Adrenal gland (tissue), 12 donors: Measurements from ENCODE around the gene ADAT3. TPM values are rescaled to one million over a fixed set of nuclear protein-coding genes. Genes with fewer than 3 reads are reported as not detected.

Source experiments
- DNase-seq, 7 donors: peaks; one replicate each; pipeline ENCODE4 v3.0.0-alpha.2; 2019 to 2020
- H3K27ac ChIP-seq, 5 donors: fragments of 200-600 bp; sonication (generic) in 4 of 5; 1 replicate in 3 of 5; 2 replicates in 2 of 5; pipeline versions ENCODE4 v1.5.1 to v1.8.0; 2016 to 2020; ENCODE audit warnings: mild to moderate bottlenecking in 1 of 5
- H3K27me3 ChIP-seq: fragments of 200-600 bp; 2 replicates; pipeline ENCODE4 v1.8.0; 2021
- H3K36me3 ChIP-seq, 2 donors: fragments of 200-600 bp; replicated peaks in 1 of 2; 1 replicate in 1 of 2; 2 replicates in 1 of 2; pipeline versions ENCODE4 v1.5.1 to v1.8.0; 2018 to 2022
- H3K4me1 ChIP-seq, 2 donors: fragments of 200-600 bp; replicated peaks in 1 of 2; 1 replicate in 1 of 2; 2 replicates in 1 of 2; pipeline versions ENCODE4 v1.5.1 to v1.8.0; 2018 to 2021
- H3K4me3 ChIP-seq, 4 donors: fragments of 200-600 bp; sonication (generic) in 3 of 4; one replicate each; pipeline ENCODE4 v1.5.1; 2016 to 2018
- H3K9me3 ChIP-seq, 3 donors: fragments of 200-600 bp; sonication (generic) in 1 of 3; replicated peaks in 1 of 3; 1 replicate in 2 of 3; 2 replicates in 1 of 3; pipeline versions ENCODE4 v1.5.1 to v1.8.0; 2016 to 2021
- CTCF ChIP-seq, 6 experiments: fragments of 450-650 bp in 4 of 6; fragments of 200-600 bp in 2 of 6; sonication (generic) in 1 of 6; IDR thresholded peaks; 1 replicate in 5 of 6; 2 replicates in 1 of 6; pipeline versions ENCODE4 v1.5.1 to v1.8.0; 2016 to 2021; ENCODE audit warnings: antibody characterized with exemption in 6 of 6, mild to moderate bottlenecking in 2 of 6, moderate library complexity in 1 of 6
- POLR2A ChIP-seq, 2 donors: fragments of 450-650 bp; IDR thresholded peaks; one replicate each; pipeline ENCODE4 v1.6.1; 2017; ENCODE audit warnings: antibody characterized with exemption in 2 of 2, mild to moderate bottlenecking in 2 of 2, moderate library complexity in 1 of 2
- WGBS, 4 donors: extraction: QIAGEN DNeasy Blood & Tissue Kit in 2 of 4; methylation state at CpG; one replicate each; pipeline versions ENCODE4 v1.1.5 to v1.1.7; 2013 to 2017; 5-methylcytosine and 5-hydroxymethylcytosine counted together
- intact Hi-C, 2 donors: fragments of 100-400 bp; cut with DNase I; formaldehyde crosslinking; loops; one replicate each; pipeline versions ENCODE4 v1.14.1 to v1.15.0; 2022 to 2023
- polyA plus RNA-seq, 3 donors: library from polyadenylated mRNA; stranded (reverse); fragments of 200-250 nt in 2 of 3; fragments of 350-450 nt in 1 of 3; fragmentation: Illumina TruSeq in 1 of 3; extraction: RNeasy Lipid Tissue Mini Kit (QIAGEN cat#74804) in 1 of 3; gene quantifications; one replicate each; pipeline ENCODE4 v1.2.3, GENCODE V29; 2013 to 2014
- total RNA-seq, 9 donors: library from RNA; depleted of rRNA in 4 of 9; stranded (reverse); fragments of >200 nt in 4 of 9; fragments of 120-200 nt in 1 of 9; fragmentation: NEBNext Ultra II Directional in 1 of 9; extraction: Animal tissue kit (Norgen Biotek cat#: 25700) in 1 of 9; gene quantifications; one replicate each; pipeline versions ENCODE4 v1.1.0 to v1.2.4, GENCODE V29; 2013 to 2023
- donor health status: healthy with polysubstance abuse.
- donor health status: Bipolar disorder and iron deficiency.
- donor health status: DM: yes; HTN: yes; CAD: no.
- donor health status: DM: no; HTN: no; CAD: no.
- donor health status: DM: no; HTN: no; CAD: no.
- donor health status: DM: yes; HTN: yes; CAD: no.

The ADAT3 gene
- total and polyA plus RNA-seq, 12 donors: 1.7 to 29.6 (median 8.3) TPM; not detected in 1

GRCh38 chr19:1913781-1914577 is 8.8 kb downstream of the ADAT3 start:
- no peak overlapping the region for H3K27ac ChIP-seq
- WGBS, 4 donors: 88 to 93% (median 89%) methylated on average over 6 to 23 of the region's 23 CpGs
- peaks cover 0 to 6% of the 10 kb centered on the region in 2 donors for H3K4me1 ChIP-seq
- H3K36me3 ChIP-seq: peaks cover 0 to 39% of the 10 kb centered on the region in 2 donors
- DNase-seq: no peak
- H3K9me3 ChIP-seq: no peaks in the 10 kb centered on the region
- TF ChIP-seq POLR2A (IDR thresholded peaks at IDR 0.05) (no peak), CTCF (IDR thresholded peaks at IDR 0.05) (no peak)
- intact Hi-C loops: no loop called here
- no peak overlapping the region for H3K4me3 ChIP-seq
- H3K27me3 ChIP-seq: no peaks in the 10 kb centered on the region

- WGBS, 4 donors: 67 to 98% (median 95%) methylated on average over 1 to 23 of the region's 23 CpGs
- H3K4me1 ChIP-seq: no peaks in the 10 kb centered on the region
- H3K4me3 ChIP-seq: no peak overlapping the region
- no peak overlapping the region for H3K27ac ChIP-seq
- no peaks in the 10 kb centered on the region for H3K9me3 ChIP-seq
- no peaks in the 10 kb centered on the region for H3K27me3 ChIP-seq
- H3K36me3 ChIP-seq: peaks cover 0 to 43% of the 10 kb centered on the region in 2 donors
- TF ChIP-seq POLR2A (IDR thresholded peaks at IDR 0.05): no peak
- no peak for TF ChIP-seq CTCF (IDR thresholded peaks at IDR 0.05)
- DNase-seq: no peak
- intact Hi-C loops: no loop called here
Observed at GRCh38 chr19:1914826-1915341, 9.7 kb downstream of the ADAT3 start.

- no peak for DNase-seq
Observed at GRCh38 chr19:1917146-1917545, 11.9 kb downstream of the ADAT3 start.

More at GRCh38 chr19:1917146-1917545, 11.9 kb downstream of the ADAT3 start:
- intact Hi-C loops: no loop called here
- H3K4me1 ChIP-seq: no peaks in the 10 kb centered on the region
- H3K27me3 ChIP-seq: no peaks in the 10 kb centered on the region
- H3K27ac ChIP-seq: no peak overlapping the region
- H3K4me3 ChIP-seq: no peak overlapping the region
- TF ChIP-seq CTCF (IDR thresholded peaks at IDR 0.05) (no peak), POLR2A (IDR thresholded peaks at IDR 0.05) (no peak)
- H3K9me3 ChIP-seq: no peaks in the 10 kb centered on the region
- H3K36me3 ChIP-seq: peaks cover 0 to 53% of the 10 kb centered on the region in 2 donors
- WGBS, 4 donors: 79 to 90% (median 87%) methylated on average over 17 of the region's 17 CpGs
